ENCODE data around the gene TSNAX.

TSNAX gene

DNA sequence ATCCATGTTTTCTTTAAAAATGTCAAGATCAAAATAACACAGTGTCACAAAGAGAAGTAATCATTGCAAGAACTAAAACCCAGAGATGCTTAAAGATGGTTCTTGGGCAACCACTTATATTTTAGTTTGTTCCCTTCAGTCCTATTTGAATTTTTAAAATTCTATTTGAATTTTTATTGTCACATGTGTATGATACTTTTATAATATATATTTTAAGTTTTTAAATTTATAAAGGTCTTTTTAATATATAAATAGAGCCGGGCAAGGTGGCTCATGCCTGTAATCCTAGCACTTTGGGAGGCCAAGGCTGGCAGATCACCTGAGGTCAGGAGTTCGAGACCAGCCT lies 75.8 kb downstream of the TSNAX start:
- no peak for DNase-seq

DNA sequence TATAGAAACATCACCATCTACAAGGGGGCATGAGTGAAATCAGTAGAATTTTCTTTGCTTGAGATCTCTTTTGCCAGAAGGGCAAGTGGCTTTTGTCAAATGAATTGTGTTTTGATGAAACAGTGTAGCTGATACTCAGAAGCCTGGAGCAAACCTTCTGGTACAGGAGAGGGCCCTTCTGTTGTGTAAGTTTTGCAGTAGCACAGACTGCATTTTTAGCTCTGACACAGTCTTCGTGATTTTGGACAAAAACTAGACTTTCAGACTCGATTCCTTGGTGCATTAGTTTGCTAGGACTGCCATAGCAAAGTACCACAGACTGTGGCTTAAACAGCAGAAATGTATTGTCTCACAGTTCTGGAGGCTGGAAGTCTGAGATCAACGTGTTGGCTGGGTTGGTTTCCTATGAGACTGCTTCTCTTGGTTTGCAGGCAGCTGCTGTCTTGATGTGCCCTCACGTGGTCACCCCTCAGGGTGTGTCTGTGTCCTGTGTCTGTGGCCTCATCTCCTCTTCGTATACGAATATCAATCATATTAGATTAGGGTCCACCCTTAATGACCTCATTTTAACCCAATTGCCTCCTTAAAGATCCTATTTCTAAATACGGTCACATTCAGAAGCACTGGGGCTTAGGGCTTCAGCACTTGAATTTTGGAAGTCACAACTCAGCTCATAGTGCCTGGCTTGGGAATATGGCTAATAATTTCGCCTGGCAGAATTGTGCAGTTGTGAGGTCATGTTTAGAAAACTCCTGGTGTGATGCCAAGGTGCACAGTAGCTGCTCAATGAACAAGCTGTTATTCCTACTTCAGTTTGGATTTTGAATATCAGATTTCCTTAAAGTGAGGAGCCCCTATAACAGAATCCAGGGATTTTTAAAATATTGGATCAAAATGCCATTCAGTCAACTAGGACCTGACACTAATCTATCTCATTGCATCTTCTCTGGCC lies 77.0 kb downstream of the TSNAX start:
- DNase-seq: no peak

DNA sequence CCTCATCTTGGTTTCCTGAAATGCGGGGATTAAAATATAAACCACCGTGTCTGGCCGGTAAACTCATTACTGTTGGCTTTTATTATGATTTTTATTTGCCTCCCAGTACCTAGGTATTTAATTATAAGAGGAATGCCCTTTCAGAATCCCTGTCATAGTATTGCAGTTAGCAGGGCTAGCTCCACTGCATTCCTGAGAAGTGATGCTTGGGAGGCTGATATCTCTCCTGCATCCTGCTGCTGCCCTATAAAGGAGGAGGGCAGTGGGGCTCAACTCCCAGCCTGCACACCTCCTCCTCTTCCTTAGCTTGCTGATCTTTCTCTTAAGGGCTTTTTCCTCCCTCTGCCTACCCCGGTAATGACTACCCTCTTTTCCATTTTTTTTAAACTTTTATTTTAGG lies 78.2 kb downstream of the TSNAX start:
- DNase-seq: no peak

DNA sequence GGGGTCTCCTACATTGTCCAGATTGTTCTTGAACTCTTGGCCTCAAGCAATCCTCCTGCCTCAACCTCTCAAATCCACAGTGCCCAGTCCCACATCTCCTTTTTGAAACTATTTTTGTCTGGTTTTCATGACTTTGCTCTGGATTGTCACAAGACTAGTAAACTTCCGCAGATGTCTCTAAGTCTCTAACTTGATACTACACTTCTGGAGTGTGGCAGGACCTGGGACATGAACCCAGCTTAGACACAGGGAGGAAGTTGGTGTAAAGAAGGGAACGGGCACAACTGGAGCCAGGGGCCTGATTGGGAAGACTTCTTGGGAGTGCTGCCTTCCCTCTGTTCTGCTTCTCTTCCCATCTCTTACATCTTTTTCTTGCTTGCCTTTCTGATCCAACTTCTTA lies 81.9 kb downstream of the TSNAX start:
- no peak for DNase-seq

DNA sequence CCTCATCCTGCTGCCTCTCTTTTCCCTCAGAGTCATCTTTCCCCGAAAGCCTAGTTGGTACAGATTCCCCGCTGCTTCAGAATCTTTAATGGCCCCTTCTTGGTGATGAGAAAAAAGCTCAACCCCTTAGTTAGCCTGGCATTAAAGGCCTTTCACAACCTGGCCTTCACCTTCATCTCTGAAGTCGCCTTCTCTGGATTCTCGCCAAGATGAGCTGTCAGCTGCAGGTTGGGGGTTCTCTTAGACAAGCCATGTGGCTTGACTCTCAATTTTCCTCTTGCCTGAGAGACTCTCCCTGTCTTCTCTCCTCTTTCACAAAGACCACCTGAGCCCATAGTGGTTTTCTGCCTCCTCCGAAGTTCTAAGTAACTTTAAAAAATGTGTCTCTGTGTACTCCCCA lies 82.6 kb downstream of the TSNAX start:
- no peak for DNase-seq

DNA sequence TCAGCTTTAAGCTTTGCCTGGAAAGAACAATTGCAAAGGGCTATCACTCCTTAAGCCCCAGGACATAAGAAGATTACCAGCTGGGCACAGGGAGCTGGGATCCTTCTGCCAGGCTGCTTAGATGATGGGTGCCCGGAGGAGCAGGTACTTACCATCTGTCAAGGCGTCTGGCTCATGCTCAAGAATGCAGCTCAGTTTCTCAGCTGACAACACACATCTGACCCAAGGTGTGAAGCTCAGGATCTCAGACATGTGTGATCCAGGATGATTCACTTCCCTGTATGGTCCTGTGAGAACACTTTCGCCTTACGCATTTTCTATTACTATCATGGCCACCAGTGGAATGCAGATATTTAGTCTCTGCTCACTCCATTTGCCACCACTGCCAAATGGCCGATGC lies 83.4 kb downstream of the TSNAX start:
- DNase-seq: no peak

DNA sequence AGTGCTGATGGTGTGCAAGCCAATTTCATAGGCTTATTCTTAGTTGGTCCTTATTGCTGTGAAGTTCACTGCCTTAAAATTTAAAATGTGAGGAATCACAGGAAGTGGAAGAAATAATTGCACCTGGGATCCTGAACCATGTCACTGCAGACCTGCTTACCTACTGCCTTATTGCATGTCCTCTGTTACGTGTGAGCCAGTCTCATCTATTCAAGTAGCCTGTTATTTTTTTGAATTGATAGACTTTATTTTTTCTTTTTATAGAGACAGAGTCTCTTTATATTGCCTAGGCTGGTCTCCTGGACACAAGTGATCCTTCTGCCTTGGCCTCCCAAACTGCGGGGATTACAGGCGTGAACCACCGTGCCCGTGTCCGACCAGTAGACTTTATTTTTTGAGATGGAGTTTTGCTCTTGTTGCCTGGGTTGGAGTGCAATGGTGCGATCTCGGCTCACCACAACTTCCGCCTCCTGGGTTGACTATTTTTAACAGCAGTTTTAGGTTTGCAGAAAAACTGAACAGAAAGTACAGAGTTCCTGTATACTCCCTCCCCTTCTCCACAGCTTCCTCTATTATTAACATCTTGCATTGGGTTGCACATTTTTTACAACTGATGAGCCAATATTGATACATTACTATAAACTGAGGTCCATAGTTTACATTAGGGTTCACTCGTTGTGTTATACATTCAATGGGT lies 84.1 kb downstream of the TSNAX start:
- DNase-seq: no peak

DNA sequence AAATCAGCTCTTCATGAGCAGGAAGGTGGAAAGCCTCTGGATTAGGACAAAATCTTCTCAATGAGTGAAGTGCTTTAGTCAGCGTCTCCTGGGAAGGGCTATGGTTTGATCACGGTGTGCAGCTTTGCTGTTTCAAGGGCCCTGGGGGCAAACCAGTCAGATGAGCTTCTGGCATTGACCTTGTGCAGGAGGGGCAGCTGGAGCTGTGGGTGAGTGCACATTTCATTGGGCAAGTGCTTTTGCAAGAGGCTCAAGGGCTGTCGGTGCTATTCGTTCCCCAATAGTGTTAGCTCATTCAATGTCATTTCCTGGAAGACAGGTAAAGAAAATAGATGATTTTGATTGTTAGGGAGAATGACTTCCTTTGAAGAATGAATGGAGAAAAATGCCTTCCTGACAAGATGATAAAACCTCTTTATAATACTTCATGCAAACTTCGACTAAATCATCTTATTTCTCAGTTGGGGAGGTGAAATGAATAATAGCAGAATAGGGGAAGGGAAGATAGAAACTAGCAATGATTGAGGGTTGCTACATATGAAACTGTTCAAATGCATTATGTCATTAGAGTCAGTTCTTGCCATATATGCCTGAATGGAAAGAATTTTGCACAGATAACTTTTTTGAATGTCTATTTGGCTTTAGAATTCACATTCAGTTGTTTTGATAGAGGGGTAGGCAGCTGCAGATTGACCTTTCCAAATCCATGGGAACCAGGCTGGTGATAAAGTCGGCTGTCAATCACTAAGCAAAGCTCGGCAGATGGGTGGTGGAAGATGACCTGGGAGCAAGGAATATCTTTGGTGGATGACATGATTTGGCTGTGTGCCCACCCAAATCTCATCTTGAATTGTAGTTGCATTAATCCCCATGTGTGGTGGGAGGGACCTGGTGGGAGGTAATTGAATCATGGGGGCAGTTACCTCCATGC lies 85.2 kb downstream of the TSNAX start:
- DNase-seq: peak; percentile 84

Data from DMS79 treated with DMSO at 0.1 percent for 48 hours (cell line).